Metanephros (tissue), 2 donors: ENCODE data around the gene TLR1. TPM values are rescaled to one million over a fixed set of nuclear protein-coding genes. Genes with fewer than 3 reads are reported as not detected.

Experiments
- small RNA-seq: library from RNA; depleted of rRNA; stranded (forward); fragments of <200 nt; gene quantifications from one replicate; pipeline ENCODE3, GENCODE V24; 2014; ENCODE audit warnings: low replicate concordance
- total RNA-seq: library from RNA; depleted of rRNA; stranded (reverse); fragments of >200 nt; gene quantifications from one replicate; pipeline ENCODE4 v1.2.3, GENCODE V29; 2014

Gene TLR1, protein sequence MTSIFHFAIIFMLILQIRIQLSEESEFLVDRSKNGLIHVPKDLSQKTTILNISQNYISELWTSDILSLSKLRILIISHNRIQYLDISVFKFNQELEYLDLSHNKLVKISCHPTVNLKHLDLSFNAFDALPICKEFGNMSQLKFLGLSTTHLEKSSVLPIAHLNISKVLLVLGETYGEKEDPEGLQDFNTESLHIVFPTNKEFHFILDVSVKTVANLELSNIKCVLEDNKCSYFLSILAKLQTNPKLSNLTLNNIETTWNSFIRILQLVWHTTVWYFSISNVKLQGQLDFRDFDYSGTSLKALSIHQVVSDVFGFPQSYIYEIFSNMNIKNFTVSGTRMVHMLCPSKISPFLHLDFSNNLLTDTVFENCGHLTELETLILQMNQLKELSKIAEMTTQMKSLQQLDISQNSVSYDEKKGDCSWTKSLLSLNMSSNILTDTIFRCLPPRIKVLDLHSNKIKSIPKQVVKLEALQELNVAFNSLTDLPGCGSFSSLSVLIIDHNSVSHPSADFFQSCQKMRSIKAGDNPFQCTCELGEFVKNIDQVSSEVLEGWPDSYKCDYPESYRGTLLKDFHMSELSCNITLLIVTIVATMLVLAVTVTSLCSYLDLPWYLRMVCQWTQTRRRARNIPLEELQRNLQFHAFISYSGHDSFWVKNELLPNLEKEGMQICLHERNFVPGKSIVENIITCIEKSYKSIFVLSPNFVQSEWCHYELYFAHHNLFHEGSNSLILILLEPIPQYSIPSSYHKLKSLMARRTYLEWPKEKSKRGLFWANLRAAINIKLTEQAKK
- total RNA-seq = 7.6 TPM

DNA sequence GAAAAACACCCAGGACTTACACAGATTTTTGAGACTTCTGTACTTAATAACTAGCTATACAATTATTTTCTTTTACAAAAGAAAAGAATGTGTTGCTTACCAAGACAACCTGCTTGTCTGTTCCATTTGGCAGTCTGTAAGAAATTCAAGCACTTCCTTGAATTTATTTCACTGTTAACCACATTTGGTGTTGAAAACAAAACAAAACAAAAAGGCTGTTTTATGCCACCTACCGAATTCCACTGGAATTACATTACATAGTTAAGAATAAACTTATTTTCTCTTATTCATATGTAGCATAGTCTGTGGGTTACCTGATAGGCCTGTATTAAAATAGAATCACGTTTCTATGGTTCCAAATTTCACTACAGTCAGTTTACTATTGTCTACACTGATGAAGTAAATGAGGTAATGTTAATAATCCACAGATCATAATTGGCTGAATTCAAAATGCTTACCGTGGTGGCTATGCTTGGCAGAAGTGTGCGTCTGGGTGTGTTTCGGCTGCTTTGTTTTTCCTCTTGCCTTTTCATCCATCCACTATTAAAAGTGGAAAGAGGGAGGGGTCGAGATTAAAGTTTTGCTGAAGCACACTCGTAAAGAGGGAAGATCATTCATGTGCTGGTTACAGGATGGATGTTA lies at the start of gene TLR1:
TLR1 (minus strand) TSS at position 138 of the 642 bp plus-strand sequence. CDS start 5,960 bp downstream, outside the sequence.

DNA sequence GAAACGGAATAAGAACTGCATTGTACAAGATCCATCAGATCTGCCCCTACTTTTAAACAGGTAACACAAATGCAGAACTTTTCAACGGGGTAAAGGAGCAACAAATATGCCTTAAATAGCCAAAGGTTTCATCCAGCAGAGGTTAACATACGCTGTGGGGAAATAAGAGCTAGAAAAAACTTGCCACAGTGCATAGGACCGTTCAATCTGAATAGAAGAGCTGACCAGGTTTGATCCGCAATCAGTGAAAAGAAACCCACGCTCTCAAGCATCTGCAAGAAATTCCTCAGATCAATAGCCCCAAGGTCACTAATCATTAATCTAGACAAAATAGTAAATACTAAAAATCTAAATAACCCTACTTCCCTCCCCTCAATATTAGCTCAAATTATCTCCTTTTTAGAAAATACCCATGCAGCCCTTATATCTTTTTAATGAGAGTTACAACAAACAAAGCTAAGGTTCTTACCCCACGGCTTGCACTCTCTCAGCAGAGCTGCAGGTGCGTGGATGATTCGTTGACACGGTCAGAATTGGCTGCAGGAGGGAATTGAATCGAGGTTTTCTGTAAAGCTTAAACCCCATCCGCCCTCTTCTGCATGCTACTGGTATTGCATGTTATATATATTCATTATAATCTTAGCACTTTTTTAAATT lies 22.0 kb downstream of the TLR1 start, which contains the start of gene TLR10:
TLR10 (minus strand) TSS at position 539 of the 657 bp plus-strand sequence. CDS start 7,400 bp downstream, outside the sequence.

Small RNA genes within 50 kb of the gene (small RNA-seq; reads per million reads assigned to genes)
- gene RNA5SP158 = not detected

Other genes starting within 250 kb of the TLR1 start
- 37.1 TPM for gene KLF3, start 140.6 kb downstream of the TLR1 start, total RNA-seq
- gene TLR10, start 21.8 kb downstream of the TLR1 start, total RNA-seq = 1.1 TPM
- gene TLR6, start 52.0 kb upstream of the TLR1 start, total RNA-seq = 1.5 TPM
- gene FAM114A1, start 63.0 kb upstream of the TLR1 start, total RNA-seq = 49.9 TPM
- 4.0 TPM for gene TMEM156, start 227.6 kb upstream of the TLR1 start, total RNA-seq